HepG2 (cell line): ENCODE measurements around the gene FSTL1.

Source experiments
- CTCF ChIP-seq: sonication (generic); formaldehyde crosslinking; IDR thresholded peaks from 2 replicates; pipeline ENCODE4 v1.5.0; 2020; ENCODE audit warnings: mild to moderate bottlenecking, missing genetic modification reagents, moderate library complexity
- PCBP1 ChIP-seq: fragments of 200-400 bp; formaldehyde crosslinking; IDR thresholded peaks from 2 replicates; pipeline ENCODE4 v1.6.1; 2017; ENCODE audit warnings: mild to moderate bottlenecking, low read depth, low read length, borderline replicate concordance
- POLR2G ChIP-seq: fragments of 200-400 bp; formaldehyde crosslinking; IDR thresholded peaks from 2 replicates; pipeline ENCODE4 v1.6.1; 2018; ENCODE audit warnings: mild to moderate bottlenecking, low read depth, low read length, moderate library complexity
- ZBTB39 ChIP-seq: sonication (generic); formaldehyde crosslinking; IDR thresholded peaks from 2 replicates; pipeline ENCODE4 v1.5.0; 2020; ENCODE audit warnings: missing genetic modification reagents
- ZNF513 ChIP-seq: sonication (generic); formaldehyde crosslinking; conservative IDR thresholded peaks from 2 replicates; pipeline ENCODE4 v1.5.0; 2020; ENCODE audit warnings: missing genetic modification reagents
- ZNF609 ChIP-seq: sonication (generic); formaldehyde crosslinking; IDR thresholded peaks from 2 replicates; pipeline ENCODE4 v1.4.0; 2020; ENCODE audit warnings: mild to moderate bottlenecking, missing genetic modification reagents, borderline replicate concordance

GRCh38 chr3:120407508-120408287, 43.1 kb downstream of the FSTL1 start:
- TF ChIP-seq PCBP1 = no peak
- no peak for TF ChIP-seq CTCF (CRISPR knock-in tag)
- no peak for TF ChIP-seq ZNF609
- no peak for TF ChIP-seq ZBTB39 (CRISPR knock-in tag)
- no peak for TF ChIP-seq ZNF513 (CRISPR knock-in tag)
- TF ChIP-seq POLR2G = no peak
